Choroid plexus epithelial cell (primary cell): Measurements from ENCODE around the gene ANKRD40.
"Not testable (repeated sequence)": the region's sequence is repeated elsewhere in the genome, so short reads cannot be mapped to it uniquely, and the experiment has no call there.

Source experiments
- DNase-seq: peaks from one replicate; pipeline ENCODE4 v3.0.0-alpha.2; 2010; ENCODE audit warnings: low read depth
- H3K4me3 ChIP-seq: 2 replicates; pipeline ENCODE4 v1.5.1; 2011; ENCODE audit warnings: low read depth, mild to moderate bottlenecking, control low read depth, low read length, moderate library complexity
- TF ChIP-seq, protein P1 (sequence below): conservative IDR thresholded peaks from 2 replicates; pipeline ENCODE4 v1.5.1; 2011; ENCODE audit warnings: low read depth, mild to moderate bottlenecking, control low read depth, inconsistent platforms, low read length, moderate library complexity

Gene ANKRD40

DNA sequence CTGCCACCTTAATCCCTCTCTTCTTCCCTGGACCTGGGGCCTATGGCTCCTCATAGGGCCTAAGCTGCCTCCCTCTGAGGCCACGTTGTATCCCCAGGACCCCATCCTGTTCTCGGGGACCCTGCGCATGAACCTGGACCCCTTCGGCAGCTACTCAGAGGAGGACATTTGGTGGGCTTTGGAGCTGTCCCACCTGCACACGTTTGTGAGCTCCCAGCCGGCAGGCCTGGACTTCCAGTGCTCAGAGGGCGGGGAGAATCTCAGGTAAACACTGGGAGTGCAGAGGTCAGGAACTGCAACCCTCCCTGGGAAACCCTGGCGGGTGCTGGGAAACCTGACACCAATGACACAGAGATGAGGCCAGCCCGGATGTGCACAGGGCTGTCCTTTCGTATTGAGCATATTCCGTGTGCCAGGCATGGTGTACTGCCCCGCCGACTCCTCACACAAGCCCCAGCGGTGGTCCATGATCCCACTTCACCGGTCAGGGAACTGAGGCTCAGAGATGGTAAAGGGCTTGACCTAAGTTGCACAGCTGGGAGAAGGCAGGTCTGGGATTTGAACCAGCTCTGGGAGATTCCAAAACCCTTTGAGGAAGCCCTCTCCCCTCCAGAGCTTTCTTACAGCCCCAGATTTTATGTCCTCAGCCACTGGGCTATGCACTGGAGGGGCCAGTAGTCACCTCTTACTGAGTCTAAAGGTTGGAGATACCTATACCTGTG lies 22.9 kb downstream of the ANKRD40 start:
- no peak for DNase-seq
- TF ChIP-seq, protein P1, sequence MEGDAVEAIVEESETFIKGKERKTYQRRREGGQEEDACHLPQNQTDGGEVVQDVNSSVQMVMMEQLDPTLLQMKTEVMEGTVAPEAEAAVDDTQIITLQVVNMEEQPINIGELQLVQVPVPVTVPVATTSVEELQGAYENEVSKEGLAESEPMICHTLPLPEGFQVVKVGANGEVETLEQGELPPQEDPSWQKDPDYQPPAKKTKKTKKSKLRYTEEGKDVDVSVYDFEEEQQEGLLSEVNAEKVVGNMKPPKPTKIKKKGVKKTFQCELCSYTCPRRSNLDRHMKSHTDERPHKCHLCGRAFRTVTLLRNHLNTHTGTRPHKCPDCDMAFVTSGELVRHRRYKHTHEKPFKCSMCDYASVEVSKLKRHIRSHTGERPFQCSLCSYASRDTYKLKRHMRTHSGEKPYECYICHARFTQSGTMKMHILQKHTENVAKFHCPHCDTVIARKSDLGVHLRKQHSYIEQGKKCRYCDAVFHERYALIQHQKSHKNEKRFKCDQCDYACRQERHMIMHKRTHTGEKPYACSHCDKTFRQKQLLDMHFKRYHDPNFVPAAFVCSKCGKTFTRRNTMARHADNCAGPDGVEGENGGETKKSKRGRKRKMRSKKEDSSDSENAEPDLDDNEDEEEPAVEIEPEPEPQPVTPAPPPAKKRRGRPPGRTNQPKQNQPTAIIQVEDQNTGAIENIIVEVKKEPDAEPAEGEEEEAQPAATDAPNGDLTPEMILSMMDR: no peak
- H3K4me3 ChIP-seq: no peak overlapping the region

GRCh38 chr17:50684288-50684611 lies 23.5 kb downstream of the ANKRD40 start:
- no peak for DNase-seq
- TF ChIP-seq, protein P1: no peak

GRCh38 chr17:50683434-50684287 lies 24.1 kb downstream of the ANKRD40 start:
- no peak for DNase-seq
- H3K4me3 ChIP-seq: no peak overlapping the region
- TF ChIP-seq, protein P1: no peak

More at GRCh38 chr17:50684288-50684611, 23.5 kb downstream of the ANKRD40 start:
- no peak overlapping the region for H3K4me3 ChIP-seq

GRCh38 chr17:50682938-50683337 lies 24.8 kb downstream of the ANKRD40 start:
- no peak for DNase-seq
- TF ChIP-seq, protein P1: no peak
- no peak overlapping the region for H3K4me3 ChIP-seq

DNA sequence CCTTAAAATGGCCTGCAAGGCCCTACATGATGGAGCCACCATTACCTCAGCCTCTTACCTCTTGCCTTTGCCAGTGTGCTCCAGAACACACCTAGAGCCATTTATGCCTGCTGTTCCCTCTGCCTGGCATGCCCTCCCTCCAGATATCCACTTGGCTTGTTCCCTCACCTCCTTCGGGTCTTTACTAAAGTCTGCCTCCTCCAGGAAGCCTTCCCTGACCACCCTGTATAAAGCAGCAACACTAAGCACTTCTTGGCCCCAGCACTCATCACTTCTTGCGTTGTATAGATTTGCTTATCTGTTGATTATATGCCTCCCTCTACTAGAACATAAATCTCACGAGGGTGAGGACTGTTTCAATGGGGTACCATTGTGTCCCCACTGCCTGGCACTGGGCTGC lies 25.3 kb downstream of the ANKRD40 start:
- TF ChIP-seq, protein P1: no peak
- H3K4me3 ChIP-seq: no peak overlapping the region
- DNase-seq: no peak

- no peak overlapping the region for H3K4me3 ChIP-seq
- TF ChIP-seq, protein P1: peak; percentile 83
- peak; percentile 89 for DNase-seq
Measured at GRCh38 chr17:50681263-50682200, 26.2 kb downstream of the ANKRD40 start.

- H3K4me3 ChIP-seq, DNase-seq: not testable (repeated sequence)
Measured at GRCh38 chr17:50680543-50681262, 27.0 kb downstream of the ANKRD40 start.
